Testis (tissue), 2 donors: ENCODE results near the gene CENPT.

Experiments
- CTCF ChIP-seq, 3 experiments: fragments of 450-650 bp in 2 of 3; fragments of 200-600 bp in 1 of 3; sonication (generic) in 1 of 3; IDR thresholded peaks; one replicate each; pipeline ENCODE4 v1.5.1; 2016 to 2019; ENCODE audit warnings: antibody characterized with exemption in 3 of 3, mild to moderate bottlenecking in 2 of 3, moderate library complexity in 1 of 3
- POLR2A ChIP-seq: fragments of 450-650 bp; IDR thresholded peaks from one replicate; pipeline ENCODE4 v1.6.1; 2017; ENCODE audit warnings: antibody characterized with exemption, mild to moderate bottlenecking, moderate library complexity

- no peak for TF ChIP-seq POLR2A
- no peak for TF ChIP-seq CTCF (IDR thresholded peaks at IDR 0.05)
Observed at GRCh38 chr16:67878232-67878631, 30.7 kb upstream of the CENPT start.
